Measurements from ENCODE around the gene HEXA. TPM values are rescaled to one million over a fixed set of nuclear protein-coding genes. Genes with fewer than 3 reads are reported as not detected.

Gene HEXA
- total RNA-seq, 1 donor from 2014 or later: 145 TPM

DNA sequence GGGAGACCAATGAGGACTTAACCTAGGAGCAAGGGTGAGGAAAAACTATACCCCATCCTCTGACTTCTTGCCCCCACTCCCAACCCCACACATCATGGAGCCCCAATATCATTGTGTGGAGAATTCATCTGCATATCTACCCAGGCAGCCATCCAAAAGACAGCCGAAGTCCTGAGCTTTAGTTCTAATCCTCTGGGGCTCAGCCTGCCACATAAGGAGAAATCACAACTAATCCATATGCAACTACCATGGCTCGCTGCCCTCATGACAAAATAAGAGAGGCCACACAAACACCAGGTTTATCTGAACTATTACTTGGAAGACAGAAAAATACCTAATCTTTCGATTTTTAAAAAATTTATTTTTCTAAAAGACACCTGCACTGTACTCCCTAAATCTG, 17.7 kb downstream of the HEXA start:
- H3K4me2 ChIP-seq (ENCODE audit: low read length): no peak overlapping the region
- peaks cover 16% of the 10 kb centered on the region for H3K4me1 Mint-ChIP-seq (ENCODE audit: low read depth, unreplicated experiment)
- H3K4me3 Mint-ChIP-seq (ENCODE audit: unreplicated experiment): no peak overlapping the region
- TF ChIP-seq EZH2 (IDR thresholded peaks at IDR 0.05; ENCODE audit: insufficient read depth, low read length): no peak
- TF ChIP-seq, protein P1, sequence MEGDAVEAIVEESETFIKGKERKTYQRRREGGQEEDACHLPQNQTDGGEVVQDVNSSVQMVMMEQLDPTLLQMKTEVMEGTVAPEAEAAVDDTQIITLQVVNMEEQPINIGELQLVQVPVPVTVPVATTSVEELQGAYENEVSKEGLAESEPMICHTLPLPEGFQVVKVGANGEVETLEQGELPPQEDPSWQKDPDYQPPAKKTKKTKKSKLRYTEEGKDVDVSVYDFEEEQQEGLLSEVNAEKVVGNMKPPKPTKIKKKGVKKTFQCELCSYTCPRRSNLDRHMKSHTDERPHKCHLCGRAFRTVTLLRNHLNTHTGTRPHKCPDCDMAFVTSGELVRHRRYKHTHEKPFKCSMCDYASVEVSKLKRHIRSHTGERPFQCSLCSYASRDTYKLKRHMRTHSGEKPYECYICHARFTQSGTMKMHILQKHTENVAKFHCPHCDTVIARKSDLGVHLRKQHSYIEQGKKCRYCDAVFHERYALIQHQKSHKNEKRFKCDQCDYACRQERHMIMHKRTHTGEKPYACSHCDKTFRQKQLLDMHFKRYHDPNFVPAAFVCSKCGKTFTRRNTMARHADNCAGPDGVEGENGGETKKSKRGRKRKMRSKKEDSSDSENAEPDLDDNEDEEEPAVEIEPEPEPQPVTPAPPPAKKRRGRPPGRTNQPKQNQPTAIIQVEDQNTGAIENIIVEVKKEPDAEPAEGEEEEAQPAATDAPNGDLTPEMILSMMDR (IDR thresholded peaks at IDR 0.05; ENCODE audit: insufficient read depth, low read depth, low read length): no peak
- no peaks in the 10 kb centered on the region for H3K27me3 Mint-ChIP-seq (ENCODE audit: low read depth, unreplicated experiment)
- H3K9me3 Mint-ChIP-seq (ENCODE audit: unreplicated experiment): no peaks in the 10 kb centered on the region
- no peak overlapping the region for H2AFZ ChIP-seq (ENCODE audit: low read depth, low read length)
- H3K27me3 ChIP-seq (ENCODE audit: insufficient read depth, low read length): no peaks in the 10 kb centered on the region
- H3K27ac ChIP-seq (ENCODE audit: low read depth, low read length): no peak overlapping the region
- no peak for FAIRE-seq
- no peak overlapping the region for H3K4me3 ChIP-seq (ENCODE audit: insufficient read depth, low read depth, low read length)
- peaks cover 73% of the 10 kb centered on the region for H4K20me1 ChIP-seq (ENCODE audit: insufficient read depth, low read length)
- no peak overlapping the region for H3K27ac Mint-ChIP-seq (ENCODE audit: unreplicated experiment)
- H3K9me3 ChIP-seq (ENCODE audit: insufficient read depth, low read depth, low read length): no peaks in the 10 kb centered on the region
- H3K9ac ChIP-seq (ENCODE audit: low read length): no peak overlapping the region
- DNase-seq (ENCODE audit: low read depth): no peak
- H3K4me1 ChIP-seq (ENCODE audit: insufficient read depth, low read length): peaks cover 12% of the 10 kb centered on the region
- H3K79me2 ChIP-seq (ENCODE audit: insufficient read depth, low read length): peaks cover 46% of the 10 kb centered on the region
- peaks cover 19% of the 10 kb centered on the region for H3K36me3 ChIP-seq (ENCODE audit: insufficient read depth, low read length)
- peaks cover 22% of the 10 kb centered on the region for H3K36me3 Mint-ChIP-seq (ENCODE audit: low read depth, unreplicated experiment)

DNA sequence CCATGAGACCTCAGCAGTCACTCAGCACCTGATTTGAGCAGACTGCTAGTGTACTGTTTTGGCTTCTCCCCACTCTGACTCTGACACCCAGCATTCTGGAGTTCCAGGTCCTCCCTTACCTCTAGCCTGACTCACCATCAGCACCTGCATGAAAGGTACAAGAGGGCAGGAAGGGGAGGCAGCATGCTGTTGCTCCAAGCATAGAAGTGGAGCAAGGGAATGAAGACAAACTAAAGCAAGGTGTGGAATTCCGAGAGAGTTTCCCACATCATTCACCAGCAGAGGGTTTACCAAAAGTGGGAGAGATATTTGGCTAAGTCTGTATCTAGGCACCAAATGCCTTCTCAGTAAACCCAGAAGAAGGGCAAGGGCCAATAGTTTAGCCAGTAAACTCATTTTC, 21.3 kb downstream of the HEXA start:
- Histone ChIP-seq H3K27ac (ENCODE audit: low read depth, low read length) (no peak overlapping the region), H3K9ac (ENCODE audit: low read length) (no peak overlapping the region), H3K4me2 (ENCODE audit: low read length) (no peak overlapping the region), H3K79me2 (ENCODE audit: insufficient read depth, low read length) (peaks cover 21% of the 10 kb centered on the region), H2AFZ (ENCODE audit: low read depth, low read length) (no peak overlapping the region), H4K20me1 (ENCODE audit: insufficient read depth, low read length) (peaks cover 45% of the 10 kb centered on the region), H3K4me3 (ENCODE audit: insufficient read depth, low read depth, low read length) (no peak overlapping the region), H3K4me1 (ENCODE audit: insufficient read depth, low read length) (peaks cover 12% of the 10 kb centered on the region), H3K9me3 (ENCODE audit: insufficient read depth, low read depth, low read length) (no peaks in the 10 kb centered on the region), H3K27me3 (ENCODE audit: insufficient read depth, low read length) (no peaks in the 10 kb centered on the region), H3K36me3 (ENCODE audit: insufficient read depth, low read length) (peaks cover 30% of the 10 kb centered on the region)
- no peaks in the 10 kb centered on the region for H3K9me3 Mint-ChIP-seq (ENCODE audit: unreplicated experiment)
- H3K27me3 Mint-ChIP-seq (ENCODE audit: low read depth, unreplicated experiment): no peaks in the 10 kb centered on the region
- no peak for FAIRE-seq
- TF ChIP-seq, protein P1 (IDR thresholded peaks at IDR 0.05; ENCODE audit: insufficient read depth, low read depth, low read length): no peak
- TF ChIP-seq EZH2 (IDR thresholded peaks at IDR 0.05; ENCODE audit: insufficient read depth, low read length): no peak
- no peak overlapping the region for H3K27ac Mint-ChIP-seq (ENCODE audit: unreplicated experiment)
- no peak overlapping the region for H3K4me3 Mint-ChIP-seq (ENCODE audit: unreplicated experiment)
- peaks cover 16% of the 10 kb centered on the region for H3K4me1 Mint-ChIP-seq (ENCODE audit: low read depth, unreplicated experiment)
- DNase-seq (ENCODE audit: low read depth): no peak
- peaks cover 38% of the 10 kb centered on the region for H3K36me3 Mint-ChIP-seq (ENCODE audit: low read depth, unreplicated experiment)

DNA sequence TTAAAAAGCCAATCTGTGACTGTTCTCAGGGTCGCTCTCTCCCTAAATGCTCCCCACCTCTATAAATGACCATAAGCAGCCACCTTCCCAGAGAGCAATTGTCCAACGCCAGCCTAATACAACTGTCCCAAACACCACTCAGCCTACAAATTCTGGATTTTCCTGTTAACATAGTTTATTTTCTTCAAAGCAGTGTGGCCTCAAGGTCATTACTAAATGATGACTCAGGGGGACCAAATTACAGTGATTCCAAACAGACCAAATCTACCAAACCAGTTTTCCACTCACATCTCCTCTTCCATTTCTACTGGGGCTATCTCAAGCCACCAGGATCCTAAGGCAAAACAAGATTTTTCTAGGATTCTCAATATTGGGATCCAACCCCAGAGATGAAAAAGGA, 22.5 kb downstream of the HEXA start:
- no peak overlapping the region for H3K4me3 Mint-ChIP-seq (ENCODE audit: unreplicated experiment)
- Histone ChIP-seq H3K4me3 (ENCODE audit: insufficient read depth, low read depth, low read length) (no peak overlapping the region), H3K9ac (ENCODE audit: low read length) (no peak overlapping the region), H3K9me3 (ENCODE audit: insufficient read depth, low read depth, low read length) (no peaks in the 10 kb centered on the region), H3K36me3 (ENCODE audit: insufficient read depth, low read length) (peaks cover 37% of the 10 kb centered on the region), H3K79me2 (ENCODE audit: insufficient read depth, low read length) (peaks cover 21% of the 10 kb centered on the region), H3K4me1 (ENCODE audit: insufficient read depth, low read length) (peaks cover under 1% of the 10 kb centered on the region), H3K27me3 (ENCODE audit: insufficient read depth, low read length) (no peaks in the 10 kb centered on the region), H3K27ac (ENCODE audit: low read depth, low read length) (no peak overlapping the region), H4K20me1 (ENCODE audit: insufficient read depth, low read length) (peaks cover 35% of the 10 kb centered on the region), H3K4me2 (ENCODE audit: low read length) (no peak overlapping the region), H2AFZ (ENCODE audit: low read depth, low read length) (no peak overlapping the region)
- TF ChIP-seq EZH2 (IDR thresholded peaks at IDR 0.05; ENCODE audit: insufficient read depth, low read length): no peak
- TF ChIP-seq, protein P1 (IDR thresholded peaks at IDR 0.05; ENCODE audit: insufficient read depth, low read depth, low read length): no peak
- no peaks in the 10 kb centered on the region for H3K9me3 Mint-ChIP-seq (ENCODE audit: unreplicated experiment)
- DNase-seq (ENCODE audit: low read depth) (no peak), FAIRE-seq (no peak)
- peaks cover 6% of the 10 kb centered on the region for H3K4me1 Mint-ChIP-seq (ENCODE audit: low read depth, unreplicated experiment)
- peaks cover 43% of the 10 kb centered on the region for H3K36me3 Mint-ChIP-seq (ENCODE audit: low read depth, unreplicated experiment)
- H3K27ac Mint-ChIP-seq (ENCODE audit: unreplicated experiment): no peak overlapping the region
- H3K27me3 Mint-ChIP-seq (ENCODE audit: low read depth, unreplicated experiment): no peaks in the 10 kb centered on the region

Measured in astrocyte (in vitro differentiated cells and primary cell).